PC-9 (cell line): ENCODE results near the gene IGSF22.

ENCODE experiments used
- EZH2 ChIP-seq: fragments of 200-600 bp; sonication (generic); IDR thresholded peaks from 2 replicates; pipeline ENCODE4 v1.8.0; 2017; ENCODE audit warnings: antibody characterized with exemption, low read depth
- TF ChIP-seq, protein P1 (sequence below): fragments of 200-600 bp; sonication (generic); conservative IDR thresholded peaks from 2 replicates; pipeline ENCODE4 v1.6.1; 2017; ENCODE audit warnings: mixed run types, antibody characterized with exemption, mild to moderate bottlenecking, moderate library complexity

DNA sequence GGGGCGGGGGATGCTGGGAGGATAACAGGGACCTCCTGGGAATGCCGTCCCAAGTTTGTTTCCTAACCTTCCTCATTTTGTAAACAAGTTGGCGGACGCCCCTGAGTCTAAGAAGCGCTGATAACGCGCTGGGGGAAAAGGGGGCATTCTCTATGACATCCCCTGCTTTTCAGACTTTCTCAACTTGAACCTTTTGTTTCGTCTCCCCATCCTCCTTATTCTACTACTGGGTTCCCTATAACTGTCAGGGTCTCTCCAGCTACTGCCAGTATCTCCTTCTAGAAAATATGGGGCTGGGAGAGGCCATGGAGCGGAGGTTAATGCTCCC is 26.8 kb downstream of the IGSF22 start:
- TF ChIP-seq, protein P1, sequence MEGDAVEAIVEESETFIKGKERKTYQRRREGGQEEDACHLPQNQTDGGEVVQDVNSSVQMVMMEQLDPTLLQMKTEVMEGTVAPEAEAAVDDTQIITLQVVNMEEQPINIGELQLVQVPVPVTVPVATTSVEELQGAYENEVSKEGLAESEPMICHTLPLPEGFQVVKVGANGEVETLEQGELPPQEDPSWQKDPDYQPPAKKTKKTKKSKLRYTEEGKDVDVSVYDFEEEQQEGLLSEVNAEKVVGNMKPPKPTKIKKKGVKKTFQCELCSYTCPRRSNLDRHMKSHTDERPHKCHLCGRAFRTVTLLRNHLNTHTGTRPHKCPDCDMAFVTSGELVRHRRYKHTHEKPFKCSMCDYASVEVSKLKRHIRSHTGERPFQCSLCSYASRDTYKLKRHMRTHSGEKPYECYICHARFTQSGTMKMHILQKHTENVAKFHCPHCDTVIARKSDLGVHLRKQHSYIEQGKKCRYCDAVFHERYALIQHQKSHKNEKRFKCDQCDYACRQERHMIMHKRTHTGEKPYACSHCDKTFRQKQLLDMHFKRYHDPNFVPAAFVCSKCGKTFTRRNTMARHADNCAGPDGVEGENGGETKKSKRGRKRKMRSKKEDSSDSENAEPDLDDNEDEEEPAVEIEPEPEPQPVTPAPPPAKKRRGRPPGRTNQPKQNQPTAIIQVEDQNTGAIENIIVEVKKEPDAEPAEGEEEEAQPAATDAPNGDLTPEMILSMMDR, result no peak
- TF ChIP-seq EZH2, result no peak
